Sigmoid colon (tissue), 7 donors: ENCODE results near the gene STIL. TPM values are rescaled to one million over a fixed set of nuclear protein-coding genes. Genes with fewer than 3 reads are reported as not detected.
"Not testable (repeated sequence)": the region's sequence is repeated elsewhere in the genome, so short reads cannot be mapped to it uniquely, and the experiment has no call there.

Experiments used
- DNase-seq: peaks from one replicate; pipeline ENCODE4 v3.0.0-alpha.2; 2019
- H3K27ac ChIP-seq, 4 donors: fragments of 200-600 bp; sonication (generic); one replicate each; pipeline ENCODE4 v1.5.1; 2016 to 2019; ENCODE audit warnings: mild to moderate bottlenecking in 1 of 4
- H3K27me3 ChIP-seq, 3 donors: fragments of 200-600 bp; sonication (generic); one replicate each; pipeline ENCODE4 v1.5.1; 2019; ENCODE audit warnings: mild to moderate bottlenecking in 1 of 3
- H3K36me3 ChIP-seq, 4 donors: fragments of 200-600 bp; sonication (generic); one replicate each; pipeline ENCODE4 v1.5.1; 2016 to 2019
- H3K4me1 ChIP-seq, 4 donors: fragments of 200-600 bp; sonication (generic); one replicate each; pipeline ENCODE4 v1.5.1; 2017 to 2019
- H3K4me3 ChIP-seq, 4 donors: fragments of 200-600 bp; sonication (generic); one replicate each; pipeline ENCODE4 v1.5.1; 2017 to 2019; ENCODE audit warnings: mild to moderate bottlenecking in 2 of 4, moderate library complexity in 1 of 4
- H3K9me3 ChIP-seq, 4 donors: fragments of 200-600 bp in 3 of 4; sonication (generic) in 3 of 4; one replicate each; pipeline versions ENCODE4 v1.5.1 to v1.6.1; 2013 to 2019
- CTCF ChIP-seq, 4 experiments: fragments of 450-650 bp in 3 of 4; fragments of 200-600 bp in 1 of 4; IDR thresholded peaks; one replicate each; pipeline ENCODE4 v1.5.1; 2016 to 2019; ENCODE audit warnings: antibody characterized with exemption in 4 of 4, mild to moderate bottlenecking in 3 of 4, moderate library complexity in 2 of 4
- EP300 ChIP-seq, 4 donors: sonication (generic); formaldehyde crosslinking; IDR thresholded peaks; one replicate each; pipeline ENCODE4 v1.6.1; 2017; ENCODE audit warnings: antibody characterized with exemption in 4 of 4
- POLR2A ChIP-seq, 2 donors: fragments of 450-650 bp; IDR thresholded peaks; one replicate each; pipeline ENCODE4 v1.6.1; 2016; ENCODE audit warnings: antibody characterized with exemption in 2 of 2, mild to moderate bottlenecking in 2 of 2, moderate library complexity in 2 of 2
- POLR2AphosphoS5 ChIP-seq, 4 donors: sonication (generic); formaldehyde crosslinking; IDR thresholded peaks; one replicate each; pipeline ENCODE4 v1.6.1; 2017; ENCODE audit warnings: antibody characterized with exemption in 4 of 4
- WGBS, 2 donors: extraction: QIAGEN DNeasy Blood & Tissue Kit; methylation state at CpG; one replicate each; pipeline ENCODE4 v1.1.7; 2013; 5-methylcytosine and 5-hydroxymethylcytosine counted together
- intact Hi-C: fragments of 100-400 bp; cut with DNase I; formaldehyde crosslinking; loops from one replicate; pipeline ENCODE4 v1.15.1; 2023
- polyA plus RNA-seq, 3 donors: library from polyadenylated mRNA; stranded (reverse); fragments of 200-250 nt; gene quantifications; one replicate each; pipeline ENCODE4 v1.2.3, GENCODE V29; 2013
- total RNA-seq, 4 donors: library from RNA; depleted of rRNA; stranded (reverse); fragments of >200 nt; gene quantifications; one replicate each; pipeline ENCODE4 v1.1.0, GENCODE V29; 2016
- donor health status: healthy with polysubstance abuse.
- donor health status: Bipolar disorder and iron deficiency.
- donor health status: healthy.

STIL gene
- total and polyA plus RNA-seq, 7 donors, result 0.28 to 5.7 (median 0.71) TPM

DNA sequence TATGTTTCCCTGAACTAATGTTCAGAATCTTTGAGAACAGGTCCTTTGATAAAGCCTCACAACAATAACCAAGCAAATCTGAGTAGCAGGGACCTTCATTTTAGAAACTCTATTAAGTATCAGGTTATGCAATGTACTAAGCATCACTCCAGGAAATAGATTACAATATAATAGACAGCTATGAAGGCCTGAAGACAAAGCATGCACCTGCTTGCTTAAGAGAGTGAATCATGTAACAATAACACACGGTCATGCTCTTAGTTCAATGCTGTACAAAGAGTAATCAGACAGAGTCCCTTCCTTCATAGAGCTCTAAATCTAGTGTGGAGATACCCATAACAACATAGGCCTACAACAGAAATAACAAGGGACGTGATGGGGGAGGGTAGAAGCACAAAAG is 11.6 kb upstream of the STIL start:
- Histone ChIP-seq H3K36me3 (no peaks in the 10 kb centered on the region), H3K27ac (no peak overlapping the region)

GRCh38 chr1:47324682-47325081 is 10.7 kb upstream of the STIL start:
- H3K4me1 ChIP-seq, result no peaks in the 10 kb centered on the region
- no peak overlapping the region for H3K4me3 ChIP-seq
- H3K27me3 ChIP-seq, result no peaks in the 10 kb centered on the region
- 25 to 73% methylated on average over 3 of the region's 3 CpGs for WGBS, 2 donors
- no peak overlapping the region for H3K27ac ChIP-seq
- intact Hi-C loops, result no loop called here
- H3K9me3 ChIP-seq, result no peaks in the 10 kb centered on the region
- H3K36me3 ChIP-seq, result no peaks in the 10 kb centered on the region
- TF ChIP-seq CTCF (IDR thresholded peaks at IDR 0.05) (no peak), POLR2A (IDR thresholded peaks at IDR 0.05) (no peak), POLR2AphosphoS5 (IDR thresholded peaks at IDR 0.05) (no peak), EP300 (IDR thresholded peaks at IDR 0.05) (no peak)
- DNase-seq, result no peak

More for the DNA sequence above, 11.6 kb upstream of the STIL start:
- no peak overlapping the region for H3K4me3 ChIP-seq
- no peaks in the 10 kb centered on the region for H3K9me3 ChIP-seq
- no peaks in the 10 kb centered on the region for H3K4me1 ChIP-seq
- TF ChIP-seq EP300 (IDR thresholded peaks at IDR 0.05), result no peak
- no peak for TF ChIP-seq POLR2AphosphoS5 (IDR thresholded peaks at IDR 0.05)
- TF ChIP-seq CTCF (IDR thresholded peaks at IDR 0.05), result no peak
- no peak for TF ChIP-seq POLR2A (IDR thresholded peaks at IDR 0.05)
- intact Hi-C loops, result no loop called here
- 36 to 75% methylated on average over 2 of the region's 2 CpGs for WGBS, 2 donors
- H3K27me3 ChIP-seq, result no peaks in the 10 kb centered on the region
- DNase-seq, result no peak

- TF ChIP-seq EP300 (IDR thresholded peaks at IDR 0.05) (no peak), CTCF (IDR thresholded peaks at IDR 0.05) (no peak), POLR2AphosphoS5 (IDR thresholded peaks at IDR 0.05) (no peak), POLR2A (IDR thresholded peaks at IDR 0.05) (no peak)
- DNase-seq, result no peak
- WGBS, 2 donors, result 2 to 49% methylated on average over 1 of the region's 1 CpG
- H3K4me3 ChIP-seq, result no peak overlapping the region
- intact Hi-C loops, result no loop called here
- no peak overlapping the region for H3K27ac ChIP-seq
- H3K9me3 ChIP-seq, result no peaks in the 10 kb centered on the region
- no peaks in the 10 kb centered on the region for H3K27me3 ChIP-seq
- H3K4me1 ChIP-seq, result no peaks in the 10 kb centered on the region
- H3K36me3 ChIP-seq, result no peaks in the 10 kb centered on the region
Measured at GRCh38 chr1:47323599-47324031, 9.7 kb upstream of the STIL start.

GRCh38 chr1:47319968-47320367 is 6.0 kb upstream of the STIL start:
- intact Hi-C loops, H3K4me3 ChIP-seq, H3K27me3 ChIP-seq, DNase-seq, H3K4me1 ChIP-seq, H3K9me3 ChIP-seq, H3K27ac ChIP-seq, H3K36me3 ChIP-seq: not testable (repeated sequence)
- WGBS, 2 donors, result 94 to 95% methylated on average over 14 of the region's 14 CpGs

DNA sequence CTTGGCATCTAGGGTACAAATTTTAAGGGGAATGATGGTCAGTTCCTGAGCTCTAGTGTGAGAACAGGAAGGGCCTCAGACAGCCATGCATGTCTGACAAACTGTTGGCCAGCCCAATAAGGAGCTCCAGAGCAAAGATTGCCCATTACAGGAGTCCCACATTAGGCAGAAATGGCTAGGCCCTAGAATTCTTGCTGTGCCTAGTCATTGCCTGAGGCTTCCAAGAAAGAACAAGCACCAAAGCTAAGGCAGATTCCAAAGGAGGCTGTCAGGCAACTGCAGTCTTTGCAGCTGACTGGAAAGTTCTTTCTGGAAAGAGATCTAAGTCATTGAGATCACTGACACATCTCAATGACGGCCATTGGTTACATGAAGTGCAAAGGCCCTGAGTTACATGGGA is 3.9 kb upstream of the STIL start:
- peaks cover 0 to 11% (median 8%) of the 10 kb centered on the region in 4 donors for H3K4me1 ChIP-seq
- H3K27ac ChIP-seq, result no peak overlapping the region
- TF ChIP-seq POLR2AphosphoS5 (IDR thresholded peaks at IDR 0.05) (no peak), EP300 (IDR thresholded peaks at IDR 0.05) (no peak), POLR2A (IDR thresholded peaks at IDR 0.05) (no peak), CTCF (IDR thresholded peaks at IDR 0.05) (no peak)
- WGBS, 2 donors, result 92 to 93% methylated on average over 1 of the region's 1 CpG
- no peaks in the 10 kb centered on the region for H3K9me3 ChIP-seq
- intact Hi-C loops, result no loop called here
- DNase-seq, result no peak
- no peaks in the 10 kb centered on the region for H3K27me3 ChIP-seq
- H3K4me3 ChIP-seq, result no peak overlapping the region
- H3K36me3 ChIP-seq, result no peaks in the 10 kb centered on the region
